Liver (tissue), 9 donors: ENCODE data around the gene OGFOD1. TPM values are rescaled to one million over a fixed set of nuclear protein-coding genes. Genes with fewer than 3 reads are reported as not detected.

Experiments
- DNase-seq: peaks from one replicate; pipeline ENCODE4 v3.0.0-alpha.2; 2017; ENCODE audit warnings: low spot score
- H3K27ac ChIP-seq, 2 donors: one replicate each; pipeline ENCODE4 v1.7.0; 2013; ENCODE audit warnings: inconsistent platforms in 2 of 2, low read length in 2 of 2, control low read depth in 1 of 2, low read depth in 1 of 2, mild to moderate bottlenecking in 1 of 2
- H3K27me3 ChIP-seq, 4 donors: one replicate each; pipeline versions ENCODE4 v1.6.1 to v1.7.0; 2013; ENCODE audit warnings: low read length in 3 of 4, inconsistent platforms in 1 of 4, mild to moderate bottlenecking in 1 of 4, moderate library complexity in 1 of 4; ENCODE audit not compliant: control insufficient read depth in 4 of 4, insufficient read depth in 4 of 4
- H3K36me3 ChIP-seq, 4 donors: one replicate each; pipeline versions ENCODE4 v1.6.1 to v1.7.0; 2013; ENCODE audit warnings: low read length in 3 of 4, mild to moderate bottlenecking in 3 of 4, low read depth in 1 of 4, moderate library complexity in 1 of 4; ENCODE audit not compliant: control insufficient read depth in 4 of 4, insufficient read depth in 3 of 4
- H3K4me1 ChIP-seq, 4 donors: one replicate each; pipeline versions ENCODE4 v1.6.1 to v1.7.0; 2013; ENCODE audit warnings: low read length in 3 of 4, mild to moderate bottlenecking in 3 of 4, moderate library complexity in 1 of 4; ENCODE audit not compliant: control insufficient read depth in 4 of 4, insufficient read depth in 4 of 4
- H3K4me3 ChIP-seq, 3 donors: one replicate each; pipeline versions ENCODE4 v1.6.1 to v1.7.0; 2013; ENCODE audit warnings: low read length in 3 of 3, control low read depth in 1 of 3, low read depth in 1 of 3, mild to moderate bottlenecking in 1 of 3
- H3K9ac ChIP-seq, 2 donors: one replicate each; pipeline ENCODE4 v1.7.0; 2013; ENCODE audit warnings: low read length in 2 of 2, mild to moderate bottlenecking in 2 of 2, moderate library complexity in 2 of 2, control low read depth in 1 of 2, low read depth in 1 of 2
- H3K9me3 ChIP-seq, 4 donors: one replicate each; pipeline versions ENCODE4 v1.6.1 to v1.7.0; 2013; ENCODE audit warnings: low read length in 3 of 4; ENCODE audit not compliant: control insufficient read depth in 4 of 4
- EGR1 ChIP-seq, 2 donors: IDR thresholded peaks; 2 replicates each; pipeline ENCODE4 v1.6.1; 2016 to 2018; ENCODE audit warnings: antibody characterized with exemption in 2 of 2, low read depth in 2 of 2
- FOXA1 ChIP-seq: IDR thresholded peaks from 2 replicates; pipeline ENCODE4 v1.6.1; 2016; ENCODE audit warnings: antibody characterized with exemption
- HNF4G ChIP-seq: IDR thresholded peaks from 2 replicates; pipeline ENCODE4 v1.6.1; 2016; ENCODE audit warnings: antibody characterized with exemption
- JUND ChIP-seq, 2 donors: IDR thresholded peaks; 2 replicates each; pipeline ENCODE4 v1.6.1; 2016; ENCODE audit warnings: antibody characterized with exemption in 2 of 2
- NR2F2 ChIP-seq: IDR thresholded peaks from 2 replicates; pipeline ENCODE4 v1.6.1; 2016; ENCODE audit warnings: antibody characterized with exemption
- RAD21 ChIP-seq, 2 donors: IDR thresholded peaks; 2 replicates each; pipeline ENCODE4 v1.6.1; 2016; ENCODE audit warnings: antibody characterized with exemption in 2 of 2, mild to moderate bottlenecking in 2 of 2
- RXRA ChIP-seq, 2 donors: IDR thresholded peaks; 2 replicates each; pipeline ENCODE4 v1.6.1; 2017 to 2018; ENCODE audit warnings: antibody characterized with exemption in 2 of 2, mild to moderate bottlenecking in 1 of 2
- TAF1 ChIP-seq: conservative IDR thresholded peaks from 2 replicates; pipeline ENCODE4 v1.6.1; 2016; ENCODE audit warnings: antibody characterized with exemption, mild to moderate bottlenecking
- WGBS: extraction: QIAGEN DNeasy Blood & Tissue Kit; methylation state at CpG from one replicate; pipeline ENCODE4 v1.1.7; 2013; 5-methylcytosine and 5-hydroxymethylcytosine counted together
- polyA plus RNA-seq, 2 donors: library from polyadenylated mRNA; stranded (reverse) in 1 of 2; unstranded in 1 of 2; fragments of 200-250 nt in 1 of 2; fragments of >200 nt in 1 of 2; fragmentation: Nextera tagmentation in 1 of 2; extraction: Ambion mirVana in 1 of 2; gene quantifications; one replicate each; pipeline versions ENCODE4 v1.2.1 to v1.2.3, GENCODE V29; 2013 to 2015
- total RNA-seq, 2 donors: library from RNA; depleted of rRNA; stranded (reverse); fragments of >200 nt; gene quantifications; one replicate each; pipeline ENCODE4 v1.2.3, GENCODE V29; 2014
- TF ChIP-seq, protein P1 (sequence below): IDR thresholded peaks from 2 replicates; pipeline ENCODE4 v1.6.1; 2016; ENCODE audit warnings: antibody characterized with exemption
- TF ChIP-seq, protein P2 (sequence below): fragments of 150-350 bp; IDR thresholded peaks from 2 replicates; pipeline ENCODE4 v1.5.1; 2017; ENCODE audit warnings: improper control_type of control experiment, low read depth, low read length; ENCODE audit not compliant: missing input control
- TF ChIP-seq, protein P3 (sequence below): IDR thresholded peaks from 2 replicates; pipeline ENCODE4 v1.6.1; 2016; ENCODE audit warnings: antibody characterized with exemption
- TF ChIP-seq, protein P4 (sequence below): IDR thresholded peaks from 2 replicates; pipeline ENCODE4 v1.6.1; 2016; ENCODE audit warnings: antibody characterized with exemption
- donor health status: healthy.
- donor health status: healthy.
- donor health status: healthy.
- donor health status: healthy.
- donor health status: healthy.

OGFOD1 gene
- total and polyA plus RNA-seq, 4 donors = 15.5 to 40.2 (median 21.2) TPM

DNA sequence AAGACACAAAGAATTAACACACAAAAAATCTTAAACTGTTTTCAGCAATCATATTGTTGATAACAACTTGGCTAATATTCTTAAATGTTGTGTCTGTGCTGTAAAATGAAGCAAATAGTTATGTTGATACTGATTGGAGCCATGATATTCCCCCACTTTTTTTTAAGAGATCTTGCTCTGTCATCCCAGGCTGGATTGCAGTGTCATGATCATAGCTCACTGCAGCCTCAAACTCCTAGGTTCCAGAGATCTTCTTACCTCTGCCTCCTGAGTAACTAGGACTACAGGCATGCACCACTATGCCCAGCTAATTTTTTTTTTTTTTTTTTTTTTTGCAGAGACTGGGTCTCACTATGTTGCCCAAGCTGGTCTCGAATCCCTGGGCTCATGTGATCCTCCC is 42.5 kb downstream of the OGFOD1 start:
- H3K9ac ChIP-seq = no peak overlapping the region
- no peak for TF ChIP-seq TAF1
- TF ChIP-seq, protein P1, sequence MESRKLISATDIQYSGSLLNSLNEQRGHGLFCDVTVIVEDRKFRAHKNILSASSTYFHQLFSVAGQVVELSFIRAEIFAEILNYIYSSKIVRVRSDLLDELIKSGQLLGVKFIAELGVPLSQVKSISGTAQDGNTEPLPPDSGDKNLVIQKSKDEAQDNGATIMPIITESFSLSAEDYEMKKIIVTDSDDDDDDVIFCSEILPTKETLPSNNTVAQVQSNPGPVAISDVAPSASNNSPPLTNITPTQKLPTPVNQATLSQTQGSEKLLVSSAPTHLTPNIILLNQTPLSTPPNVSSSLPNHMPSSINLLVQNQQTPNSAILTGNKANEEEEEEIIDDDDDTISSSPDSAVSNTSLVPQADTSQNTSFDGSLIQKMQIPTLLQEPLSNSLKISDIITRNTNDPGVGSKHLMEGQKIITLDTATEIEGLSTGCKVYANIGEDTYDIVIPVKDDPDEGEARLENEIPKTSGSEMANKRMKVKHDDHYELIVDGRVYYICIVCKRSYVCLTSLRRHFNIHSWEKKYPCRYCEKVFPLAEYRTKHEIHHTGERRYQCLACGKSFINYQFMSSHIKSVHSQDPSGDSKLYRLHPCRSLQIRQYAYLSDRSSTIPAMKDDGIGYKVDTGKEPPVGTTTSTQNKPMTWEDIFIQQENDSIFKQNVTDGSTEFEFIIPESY = no peak
- H3K36me3 ChIP-seq = peaks cover 1 to 26% (median 19%) of the 10 kb centered on the region in 4 donors
- no peaks in the 10 kb centered on the region for H3K9me3 ChIP-seq
- H3K4me1 ChIP-seq = no peaks in the 10 kb centered on the region
- 97% methylated on average over 1 of the region's 1 CpG for WGBS
- no peaks in the 10 kb centered on the region for H3K27me3 ChIP-seq
- H3K4me3 ChIP-seq = no peak overlapping the region
- no peak overlapping the region for H3K27ac ChIP-seq
- DNase-seq = no peak

DNA sequence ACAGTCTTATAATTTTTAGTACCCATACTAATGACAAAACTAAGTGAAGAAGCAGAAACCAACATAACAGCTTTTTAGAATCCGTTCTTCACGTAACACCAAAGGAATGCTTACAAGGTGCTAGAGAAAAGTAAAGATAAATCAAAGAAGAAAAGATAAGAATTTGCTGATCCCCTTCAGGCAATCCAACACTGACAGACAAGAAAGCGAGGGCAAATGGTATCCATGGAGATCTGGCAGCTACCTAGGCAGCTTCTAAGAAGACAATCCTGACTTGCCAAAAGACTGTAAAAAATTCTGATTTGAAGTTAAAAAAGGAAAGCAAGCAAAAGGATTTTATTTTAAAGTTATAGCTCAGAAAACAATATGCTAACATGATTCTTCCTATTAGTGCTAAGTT is 53.8 kb downstream of the OGFOD1 start:
- no peak for DNase-seq
- TF ChIP-seq NR2F2 = no peak
- Histone ChIP-seq H3K27ac (no peak overlapping the region), H3K27me3 (no peaks in the 10 kb centered on the region), H3K9me3 (no peaks in the 10 kb centered on the region), H3K4me3 (no peak overlapping the region), H3K9ac (no peak overlapping the region), H3K4me1 (no peaks in the 10 kb centered on the region), H3K36me3 (peaks cover 7 to 66% (median 47%) of the 10 kb centered on the region in 4 donors)
- 98% methylated on average over 3 of the region's 3 CpGs for WGBS

DNA sequence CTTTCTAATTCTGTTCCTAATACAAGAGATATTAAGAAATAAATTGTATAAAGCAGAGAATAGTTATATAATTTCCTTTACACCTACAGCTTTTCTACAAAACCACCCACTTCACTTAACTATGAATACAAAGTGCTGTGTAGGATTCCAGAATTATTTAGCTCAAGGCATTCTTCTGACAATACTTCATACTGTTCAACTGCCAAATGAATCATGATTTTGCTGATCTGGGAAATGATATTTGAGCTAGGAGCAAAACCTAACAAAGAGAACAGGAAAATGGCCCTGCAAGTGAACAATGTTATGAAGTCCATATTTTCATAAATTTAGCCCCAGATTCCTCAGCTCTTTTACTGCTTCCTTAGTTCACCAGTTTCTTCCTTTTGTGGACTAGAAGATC is 55.6 kb downstream of the OGFOD1 start:
- no peaks in the 10 kb centered on the region for H3K9me3 ChIP-seq
- no peak overlapping the region for H3K4me3 ChIP-seq
- no peak overlapping the region for H3K9ac ChIP-seq
- DNase-seq = no peak
- H3K36me3 ChIP-seq = peaks cover 3 to 56% (median 41%) of the 10 kb centered on the region in 4 donors
- no peak for TF ChIP-seq EGR1 (IDR thresholded peaks at IDR 0.05; ENCODE audit: low read depth in 2 of 2)
- TF ChIP-seq, protein P2, sequence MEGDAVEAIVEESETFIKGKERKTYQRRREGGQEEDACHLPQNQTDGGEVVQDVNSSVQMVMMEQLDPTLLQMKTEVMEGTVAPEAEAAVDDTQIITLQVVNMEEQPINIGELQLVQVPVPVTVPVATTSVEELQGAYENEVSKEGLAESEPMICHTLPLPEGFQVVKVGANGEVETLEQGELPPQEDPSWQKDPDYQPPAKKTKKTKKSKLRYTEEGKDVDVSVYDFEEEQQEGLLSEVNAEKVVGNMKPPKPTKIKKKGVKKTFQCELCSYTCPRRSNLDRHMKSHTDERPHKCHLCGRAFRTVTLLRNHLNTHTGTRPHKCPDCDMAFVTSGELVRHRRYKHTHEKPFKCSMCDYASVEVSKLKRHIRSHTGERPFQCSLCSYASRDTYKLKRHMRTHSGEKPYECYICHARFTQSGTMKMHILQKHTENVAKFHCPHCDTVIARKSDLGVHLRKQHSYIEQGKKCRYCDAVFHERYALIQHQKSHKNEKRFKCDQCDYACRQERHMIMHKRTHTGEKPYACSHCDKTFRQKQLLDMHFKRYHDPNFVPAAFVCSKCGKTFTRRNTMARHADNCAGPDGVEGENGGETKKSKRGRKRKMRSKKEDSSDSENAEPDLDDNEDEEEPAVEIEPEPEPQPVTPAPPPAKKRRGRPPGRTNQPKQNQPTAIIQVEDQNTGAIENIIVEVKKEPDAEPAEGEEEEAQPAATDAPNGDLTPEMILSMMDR = no peak
- TF ChIP-seq, protein P1 = no peak
- TF ChIP-seq, protein P3, sequence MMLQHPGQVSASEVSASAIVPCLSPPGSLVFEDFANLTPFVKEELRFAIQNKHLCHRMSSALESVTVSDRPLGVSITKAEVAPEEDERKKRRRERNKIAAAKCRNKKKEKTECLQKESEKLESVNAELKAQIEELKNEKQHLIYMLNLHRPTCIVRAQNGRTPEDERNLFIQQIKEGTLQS = no peak
- TF ChIP-seq JUND (IDR thresholded peaks at IDR 0.05) = no peak
- TF ChIP-seq, protein P4, sequence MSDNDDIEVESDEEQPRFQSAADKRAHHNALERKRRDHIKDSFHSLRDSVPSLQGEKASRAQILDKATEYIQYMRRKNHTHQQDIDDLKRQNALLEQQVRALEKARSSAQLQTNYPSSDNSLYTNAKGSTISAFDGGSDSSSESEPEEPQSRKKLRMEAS = no peak
- no peak for TF ChIP-seq RXRA (IDR thresholded peaks at IDR 0.05)
- no peak for TF ChIP-seq HNF4G
- TF ChIP-seq RAD21 (IDR thresholded peaks at IDR 0.05) = no peak
- TF ChIP-seq NR2F2 = no peak
- TF ChIP-seq FOXA1 = no peak
- no peak overlapping the region for H3K27ac ChIP-seq
- H3K4me1 ChIP-seq = no peaks in the 10 kb centered on the region
- H3K27me3 ChIP-seq = no peaks in the 10 kb centered on the region
